ENCODE data around the gene PAXX. TPM values are rescaled to one million over a fixed set of nuclear protein-coding genes. Genes with fewer than 3 reads are reported as not detected.
A peak's percentile ranks its signal among the peaks of the same experiment; 100 is the strongest.
"Not testable (repeated sequence)": the region's sequence is repeated elsewhere in the genome, so short reads cannot be mapped to it uniquely, and the experiment has no call there.

PAXX gene
- total RNA-seq, 1 donor from 2014 or later: 34.4 TPM

DNA sequence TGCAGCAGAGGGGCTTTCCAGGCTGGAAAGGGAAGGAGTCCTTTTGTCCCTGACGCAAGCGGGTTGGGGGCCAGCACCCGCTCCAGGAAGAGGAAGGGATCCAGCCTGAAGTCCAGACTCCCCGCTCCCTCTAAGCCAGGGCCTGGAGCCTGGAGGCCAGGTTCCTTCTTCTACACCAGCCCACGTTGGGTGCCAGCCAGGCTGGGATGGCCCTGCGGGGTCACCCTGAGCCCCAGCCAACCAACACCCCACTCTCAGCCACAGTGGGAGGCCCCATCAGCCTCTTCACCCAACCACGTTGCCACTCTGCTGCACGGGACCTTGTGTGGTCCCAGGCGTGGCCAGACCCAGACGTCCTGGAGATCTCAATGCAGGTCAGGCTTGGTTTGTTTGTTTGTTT lies 40.6 kb downstream of the PAXX start:
- Mint-ChIP-seq H3K4me1 (ENCODE audit: low read depth) (no peaks in the 10 kb centered on the region), H3K36me3 (ENCODE audit: low read depth) (no peaks in the 10 kb centered on the region), H3K9me3 (ENCODE audit: low read depth) (no peaks in the 10 kb centered on the region), H3K27me3 (ENCODE audit: low read depth) (no peaks in the 10 kb centered on the region), H3K4me3 (ENCODE audit: unreplicated experiment) (no peak overlapping the region), H3K27ac (ENCODE audit: unreplicated experiment) (no peak overlapping the region)
- DNase-seq (ENCODE audit: low spot score): no peak
- TF ChIP-seq, protein P1, sequence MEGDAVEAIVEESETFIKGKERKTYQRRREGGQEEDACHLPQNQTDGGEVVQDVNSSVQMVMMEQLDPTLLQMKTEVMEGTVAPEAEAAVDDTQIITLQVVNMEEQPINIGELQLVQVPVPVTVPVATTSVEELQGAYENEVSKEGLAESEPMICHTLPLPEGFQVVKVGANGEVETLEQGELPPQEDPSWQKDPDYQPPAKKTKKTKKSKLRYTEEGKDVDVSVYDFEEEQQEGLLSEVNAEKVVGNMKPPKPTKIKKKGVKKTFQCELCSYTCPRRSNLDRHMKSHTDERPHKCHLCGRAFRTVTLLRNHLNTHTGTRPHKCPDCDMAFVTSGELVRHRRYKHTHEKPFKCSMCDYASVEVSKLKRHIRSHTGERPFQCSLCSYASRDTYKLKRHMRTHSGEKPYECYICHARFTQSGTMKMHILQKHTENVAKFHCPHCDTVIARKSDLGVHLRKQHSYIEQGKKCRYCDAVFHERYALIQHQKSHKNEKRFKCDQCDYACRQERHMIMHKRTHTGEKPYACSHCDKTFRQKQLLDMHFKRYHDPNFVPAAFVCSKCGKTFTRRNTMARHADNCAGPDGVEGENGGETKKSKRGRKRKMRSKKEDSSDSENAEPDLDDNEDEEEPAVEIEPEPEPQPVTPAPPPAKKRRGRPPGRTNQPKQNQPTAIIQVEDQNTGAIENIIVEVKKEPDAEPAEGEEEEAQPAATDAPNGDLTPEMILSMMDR (IDR thresholded peaks at IDR 0.05): no peak

DNA sequence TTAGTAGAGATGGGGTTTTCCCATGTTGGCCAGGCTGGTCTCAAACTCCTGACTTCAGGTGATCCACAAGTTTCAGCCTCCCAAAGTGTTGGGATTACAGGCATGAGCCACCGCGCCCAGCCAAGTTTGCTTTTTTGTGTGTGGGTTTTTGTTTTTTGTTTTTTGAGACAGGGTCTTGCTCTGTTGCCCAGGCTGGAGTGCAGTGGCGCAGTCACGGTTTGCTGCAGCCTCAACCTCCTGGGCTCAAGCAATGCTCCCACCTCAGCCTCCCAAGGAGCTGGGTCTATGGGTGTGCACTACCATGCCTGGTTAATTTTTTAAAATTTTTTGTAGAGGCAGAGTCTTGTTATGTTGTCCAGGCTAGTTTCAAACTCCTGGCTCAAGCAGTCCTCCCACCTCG lies 41.3 kb downstream of the PAXX start:
- H3K4me3 Mint-ChIP-seq (ENCODE audit: unreplicated experiment); H3K27me3 Mint-ChIP-seq (ENCODE audit: low read depth); H3K9me3 Mint-ChIP-seq (ENCODE audit: low read depth); H3K36me3 Mint-ChIP-seq (ENCODE audit: low read depth); H3K4me1 Mint-ChIP-seq (ENCODE audit: low read depth); H3K27ac Mint-ChIP-seq (ENCODE audit: unreplicated experiment); DNase-seq (ENCODE audit: low spot score): not testable (repeated sequence)

DNA sequence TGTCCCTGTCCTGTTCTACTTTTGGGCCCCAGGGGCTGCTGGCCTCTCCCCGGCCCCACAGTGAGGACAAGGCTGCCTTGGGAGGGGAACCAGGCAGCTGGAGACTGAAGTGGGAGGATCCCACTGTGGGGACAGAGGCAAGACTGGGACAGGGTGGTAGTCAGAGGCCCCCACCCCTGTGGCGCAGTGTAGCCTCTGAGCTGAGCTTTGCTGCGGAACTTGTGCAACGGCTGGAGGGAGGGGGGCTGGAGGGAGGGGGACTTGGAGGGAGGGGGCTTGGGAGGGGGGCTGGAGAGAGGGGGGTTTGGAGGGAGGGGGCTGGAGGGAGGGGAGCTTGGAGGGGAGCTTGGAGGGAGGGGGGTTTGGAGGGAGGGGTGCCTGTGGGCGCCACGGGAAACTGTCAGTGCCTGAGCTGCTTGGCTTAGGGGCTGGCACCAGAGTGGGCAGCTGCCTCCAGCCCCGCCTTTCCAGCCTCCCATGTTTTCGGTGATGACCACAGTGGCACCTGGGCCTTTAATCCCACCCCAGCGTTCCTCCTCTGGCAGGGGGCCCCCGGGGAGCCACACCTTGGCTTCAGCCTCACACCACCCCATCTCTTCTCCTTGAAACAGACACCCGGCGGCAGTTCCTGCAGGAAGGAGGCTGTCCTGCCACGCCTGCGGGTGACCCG lies 42.0 kb downstream of the PAXX start:
- TF ChIP-seq, protein P1 (IDR thresholded peaks at IDR 0.05): no peak
- Mint-ChIP-seq H3K27me3 (ENCODE audit: low read depth) (no peaks in the 10 kb centered on the region), H3K4me3 (ENCODE audit: unreplicated experiment) (no peak overlapping the region), H3K9me3 (ENCODE audit: low read depth) (no peaks in the 10 kb centered on the region), H3K36me3 (ENCODE audit: low read depth) (peaks cover 4% of the 10 kb centered on the region), H3K27ac (ENCODE audit: unreplicated experiment) (no peak overlapping the region), H3K4me1 (ENCODE audit: low read depth) (no peaks in the 10 kb centered on the region)
- DNase-seq (ENCODE audit: low spot score): no peak

DNA sequence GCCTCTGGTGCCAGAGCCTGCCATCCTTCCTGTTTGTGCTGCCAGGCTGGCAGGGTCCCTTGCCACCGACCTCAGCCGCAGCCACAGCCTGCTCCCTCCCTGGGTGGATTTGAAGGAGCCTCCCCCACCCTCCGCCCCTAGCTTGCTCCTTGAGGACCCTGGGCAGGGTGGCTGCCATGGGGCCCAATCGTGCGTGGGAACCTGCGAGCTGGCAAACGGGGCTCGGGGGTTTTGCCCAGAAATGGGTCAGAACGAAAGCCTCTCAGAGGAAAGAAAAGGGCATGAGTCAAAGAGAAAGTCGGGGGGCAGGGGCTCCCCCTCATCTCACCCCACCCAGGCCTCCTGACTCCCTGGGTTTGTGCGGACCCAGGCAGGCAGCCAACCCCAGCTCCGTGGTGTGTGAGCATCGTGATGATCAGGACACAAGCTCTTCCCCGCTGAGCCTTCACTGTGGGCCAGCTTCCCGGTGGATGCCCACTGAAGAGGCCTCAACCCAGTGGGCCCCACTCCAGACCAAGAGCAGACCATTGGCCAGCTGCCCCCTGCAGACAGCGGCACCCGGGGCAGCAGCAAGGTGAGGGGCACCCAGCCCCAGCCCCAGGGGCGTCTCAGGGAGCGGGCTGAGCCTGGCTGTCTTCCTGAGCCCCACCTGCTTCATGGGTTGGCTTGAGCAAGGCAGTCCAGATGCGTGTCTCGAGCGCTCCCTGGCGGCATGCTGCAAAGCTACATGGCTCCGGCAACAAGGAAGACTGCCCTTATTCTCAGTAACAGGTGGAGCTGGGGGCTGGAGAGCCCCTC lies 42.7 kb downstream of the PAXX start:
- peaks cover 4% of the 10 kb centered on the region for H3K36me3 Mint-ChIP-seq (ENCODE audit: low read depth)
- TF ChIP-seq, protein P1 (IDR thresholded peaks at IDR 0.05): peak; percentile 85
- H3K4me3 Mint-ChIP-seq (ENCODE audit: unreplicated experiment): no peak overlapping the region
- no peaks in the 10 kb centered on the region for H3K4me1 Mint-ChIP-seq (ENCODE audit: low read depth)
- no peaks in the 10 kb centered on the region for H3K27me3 Mint-ChIP-seq (ENCODE audit: low read depth)
- no peaks in the 10 kb centered on the region for H3K9me3 Mint-ChIP-seq (ENCODE audit: low read depth)
- H3K27ac Mint-ChIP-seq (ENCODE audit: unreplicated experiment): no peak overlapping the region
- DNase-seq (ENCODE audit: low spot score): no peak

DNA sequence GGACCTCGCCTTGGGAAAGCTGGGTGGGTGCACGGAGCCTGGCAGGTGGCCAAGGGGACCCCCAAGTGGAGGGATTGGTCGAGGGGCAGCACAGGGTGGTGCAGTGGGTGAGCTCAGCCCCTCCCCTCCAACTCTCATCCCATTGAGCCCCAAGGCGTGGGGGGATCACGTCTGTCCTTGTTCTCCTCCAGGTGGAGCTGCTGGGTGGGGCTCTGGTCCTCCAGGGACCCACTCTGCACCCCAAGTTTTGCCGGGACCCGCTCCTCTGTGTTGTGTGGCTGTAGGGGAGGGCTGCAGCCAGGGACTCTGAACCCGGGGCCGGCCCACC lies 43.2 kb downstream of the PAXX start:
- TF ChIP-seq, protein P1 (IDR thresholded peaks at IDR 0.05): peak; percentile 71
- Mint-ChIP-seq H3K4me1 (ENCODE audit: low read depth) (no peaks in the 10 kb centered on the region), H3K9me3 (ENCODE audit: low read depth) (no peaks in the 10 kb centered on the region), H3K4me3 (ENCODE audit: unreplicated experiment) (no peak overlapping the region), H3K36me3 (ENCODE audit: low read depth) (peaks cover 4% of the 10 kb centered on the region), H3K27ac (ENCODE audit: unreplicated experiment) (no peak overlapping the region), H3K27me3 (ENCODE audit: low read depth) (no peaks in the 10 kb centered on the region)
- no peak for DNase-seq (ENCODE audit: low spot score)
